ENCODE results near the gene GLB1L2.

The GLB1L2 gene

GRCh38 chr11:134386945-134387344, 55.2 kb downstream of the GLB1L2 start:
- no peak for DNase-seq (ENCODE audit: low spot score)

- no peak for DNase-seq (ENCODE audit: low spot score)
Observed at GRCh38 chr11:134387501-134387900, 55.7 kb downstream of the GLB1L2 start.

- no peak for DNase-seq (ENCODE audit: low spot score)
Observed at GRCh38 chr11:134388590-134388989, 56.8 kb downstream of the GLB1L2 start.

- DNase-seq (ENCODE audit: low spot score), result no peak
Observed at GRCh38 chr11:134389464-134390180, 57.8 kb downstream of the GLB1L2 start.

- DNase-seq (ENCODE audit: low spot score), result no peak
Observed at GRCh38 chr11:134390706-134391569, 59.1 kb downstream of the GLB1L2 start.

- no peak for DNase-seq (ENCODE audit: low spot score)
Observed at GRCh38 chr11:134391656-134392055, 59.9 kb downstream of the GLB1L2 start.

- DNase-seq (ENCODE audit: low spot score), result no peak
Observed at GRCh38 chr11:134392953-134393615, 61.3 kb downstream of the GLB1L2 start.

GRCh38 chr11:134393638-134394037, 61.9 kb downstream of the GLB1L2 start:
- DNase-seq (ENCODE audit: low spot score), result no peak

GRCh38 chr11:134394311-134394710, 62.5 kb downstream of the GLB1L2 start:
- DNase-seq (ENCODE audit: low spot score), result no peak

GRCh38 chr11:134395002-134395401, 63.2 kb downstream of the GLB1L2 start:
- no peak for DNase-seq (ENCODE audit: low spot score)

GRCh38 chr11:134397304-134398078, 65.7 kb downstream of the GLB1L2 start:
- DNase-seq (ENCODE audit: low spot score), result no peak

- DNase-seq (ENCODE audit: low spot score), result no peak
Observed at GRCh38 chr11:134398079-134398444, 66.3 kb downstream of the GLB1L2 start.

- DNase-seq (ENCODE audit: low spot score), result no peak
Observed at GRCh38 chr11:134398644-134399292, 67.0 kb downstream of the GLB1L2 start.

GRCh38 chr11:134399293-134399654, 67.5 kb downstream of the GLB1L2 start:
- no peak for DNase-seq (ENCODE audit: low spot score)

GRCh38 chr11:134399996-134400395, 68.2 kb downstream of the GLB1L2 start:
- no peak for DNase-seq (ENCODE audit: low spot score)

GRCh38 chr11:134401825-134402809, 70.3 kb downstream of the GLB1L2 start:
- no peak for DNase-seq (ENCODE audit: low spot score)

GRCh38 chr11:134402910-134403309, 71.1 kb downstream of the GLB1L2 start:
- DNase-seq (ENCODE audit: low spot score), result no peak

GRCh38 chr11:134404575-134405341, 73.0 kb downstream of the GLB1L2 start:
- no peak for DNase-seq (ENCODE audit: low spot score)

GRCh38 chr11:134405436-134405835, 73.6 kb downstream of the GLB1L2 start:
- DNase-seq (ENCODE audit: low spot score), result no peak

- no peak for DNase-seq (ENCODE audit: low spot score)
Observed at GRCh38 chr11:134405841-134406240, 74.1 kb downstream of the GLB1L2 start.
